Gastrocnemius medialis (tissue), 4 donors: ENCODE measurements around the gene ARNT2. TPM values are rescaled to one million over a fixed set of nuclear protein-coding genes. Genes with fewer than 3 reads are reported as not detected.

Experiments used
- ATAC-seq, 2 donors: fragments of 150-250 bp; one replicate each; pipeline ENCODE4 v1.9.1; 2016
- DNase-seq, 2 donors: peaks; one replicate each; pipeline ENCODE4 v3.0.0-alpha.2; 2019
- H3K27ac ChIP-seq, 4 donors: fragments of 200-600 bp; sonication (generic); 1 replicate in 1 of 4; 2 replicates in 3 of 4; pipeline ENCODE4 v1.5.1; 2016 to 2018; ENCODE audit warnings: mild to moderate bottlenecking in 2 of 4, moderate library complexity in 1 of 4
- H3K27me3 ChIP-seq, 3 donors: fragments of 200-600 bp; sonication (generic) in 2 of 3; 1 replicate in 1 of 3; 2 replicates in 2 of 3; pipeline versions ENCODE4 v1.5.1 to v1.6.0; 2016 to 2019; ENCODE audit warnings: mild to moderate bottlenecking in 1 of 3, moderate library complexity in 1 of 3
- H3K36me3 ChIP-seq, 2 donors: fragments of 200-600 bp; sonication (generic) in 1 of 2; one replicate each; pipeline ENCODE4 v1.5.1; 2017 to 2018
- H3K4me1 ChIP-seq, 2 donors: fragments of 200-600 bp; sonication (generic) in 1 of 2; one replicate each; pipeline ENCODE4 v1.5.1; 2016 to 2017; ENCODE audit warnings: mild to moderate bottlenecking in 2 of 2
- H3K4me3 ChIP-seq, 4 donors: fragments of 200-600 bp; sonication (generic) in 3 of 4; 1 replicate in 1 of 4; 2 replicates in 3 of 4; pipeline ENCODE4 v1.5.1; 2016 to 2019; ENCODE audit warnings: mild to moderate bottlenecking in 2 of 4
- H3K9me3 ChIP-seq, 3 donors: fragments of 200-600 bp; sonication (generic) in 2 of 3; 1 replicate in 1 of 3; 2 replicates in 2 of 3; pipeline ENCODE4 v1.5.1; 2016 to 2019
- CTCF ChIP-seq, 5 experiments: fragments of 450-650 bp in 3 of 5; fragments of 200-600 bp in 2 of 5; sonication (generic) in 2 of 5; IDR thresholded peaks in 4 of 5; conservative IDR thresholded peaks in 1 of 5; 1 replicate in 4 of 5; 2 replicates in 1 of 5; pipeline ENCODE4 v1.5.1; 2016 to 2019; ENCODE audit warnings: antibody characterized with exemption in 5 of 5, mild to moderate bottlenecking in 3 of 5, moderate library complexity in 3 of 5
- POLR2A ChIP-seq, 2 donors: fragments of 450-650 bp; IDR thresholded peaks; one replicate each; pipeline ENCODE4 v1.6.1; 2017; ENCODE audit warnings: antibody characterized with exemption in 2 of 2, mild to moderate bottlenecking in 2 of 2, moderate library complexity in 2 of 2
- in situ Hi-C, 4 donors: fragments of 200-750 bp; cut with MboI; loops; one replicate each; pipeline versions ENCODE4 v1.15.0 to v1.8.0; 2017; ENCODE audit warnings: low sequenced_read_pairs in 4 of 4
- intact Hi-C: fragments of 100-400 bp; cut with DNase I; formaldehyde crosslinking; loops from one replicate; pipeline ENCODE4 v1.15.1; 2023; ENCODE audit warnings: low total_unique reads
- total RNA-seq, 4 donors: library from RNA; depleted of rRNA; stranded (reverse); fragments of >200 nt; gene quantifications; one replicate each; pipeline versions ENCODE4 v1.1.0 to v1.2.3, GENCODE V29; 2016

Gene ARNT2
- total RNA-seq, 4 donors from 2014 or later = 4.1 to 23.5 (median 6.6) TPM

GRCh38 chr15:80545078-80545477 is 140.9 kb downstream of the ARNT2 start:
- ATAC-seq = no peak
- DNase-seq = no peak
- Histone ChIP-seq H3K27ac (no peak overlapping the region), H3K4me3 (no peak overlapping the region), H3K9me3 (no peaks in the 10 kb centered on the region), H3K27me3 (no peaks in the 10 kb centered on the region), H3K4me1 (no peaks in the 10 kb centered on the region), H3K36me3 (no peaks in the 10 kb centered on the region)
- TF ChIP-seq CTCF (IDR thresholded peaks at IDR 0.05 in 4 of 5, conservative IDR thresholded peaks at IDR 0.05 in 1 of 5) (no peak), POLR2A (IDR thresholded peaks at IDR 0.05) (no peak)
- intact Hi-C loops = no loop called here
- in situ Hi-C loops = no loop called here

GRCh38 chr15:80547264-80547663 is 143.1 kb downstream of the ARNT2 start:
- in situ Hi-C loops = no loop called here
- TF ChIP-seq POLR2A (IDR thresholded peaks at IDR 0.05) (no peak), CTCF (IDR thresholded peaks at IDR 0.05 in 4 of 5, conservative IDR thresholded peaks at IDR 0.05 in 1 of 5) (no peak)
- no peak overlapping the region for H3K4me3 ChIP-seq
- H3K27ac ChIP-seq = no peak overlapping the region
- H3K4me1 ChIP-seq = no peaks in the 10 kb centered on the region
- no peaks in the 10 kb centered on the region for H3K27me3 ChIP-seq
- DNase-seq (no peak), ATAC-seq (no peak)
- intact Hi-C loops = no loop called here
- H3K9me3 ChIP-seq = no peaks in the 10 kb centered on the region
- H3K36me3 ChIP-seq = no peaks in the 10 kb centered on the region

GRCh38 chr15:80549191-80549590 is 145.0 kb downstream of the ARNT2 start:
- intact Hi-C loops = no loop called here
- H3K4me1 ChIP-seq = no peaks in the 10 kb centered on the region
- no peaks in the 10 kb centered on the region for H3K36me3 ChIP-seq
- TF ChIP-seq CTCF (IDR thresholded peaks at IDR 0.05 in 4 of 5, conservative IDR thresholded peaks at IDR 0.05 in 1 of 5) (no peak), POLR2A (IDR thresholded peaks at IDR 0.05) (no peak)
- no peaks in the 10 kb centered on the region for H3K27me3 ChIP-seq
- H3K9me3 ChIP-seq = no peaks in the 10 kb centered on the region
- H3K27ac ChIP-seq = no peak overlapping the region
- DNase-seq (no peak), ATAC-seq (no peak)
- in situ Hi-C loops = no loop called here
- no peak overlapping the region for H3K4me3 ChIP-seq

GRCh38 chr15:80549654-80550053 is 145.5 kb downstream of the ARNT2 start:
- in situ Hi-C loops = loop anchor here in 3 of 4 donors (25.0 kb wide), 2 partner anchors 238 to 413 kb away; partner anchors contain the start of gene CEMIP (in 1 of the 3)
- intact Hi-C loops = no loop called here
- Histone ChIP-seq H3K4me1 (no peaks in the 10 kb centered on the region), H3K9me3 (no peaks in the 10 kb centered on the region), H3K4me3 (no peak overlapping the region), H3K27me3 (no peaks in the 10 kb centered on the region), H3K27ac (no peak overlapping the region), H3K36me3 (no peaks in the 10 kb centered on the region)
- ATAC-seq = no peak
- DNase-seq = no peak
- TF ChIP-seq POLR2A (IDR thresholded peaks at IDR 0.05) (no peak), CTCF (IDR thresholded peaks at IDR 0.05 in 4 of 5, conservative IDR thresholded peaks at IDR 0.05 in 1 of 5) (no peak)
